SHP77 treated with DMSO at 0.1 percent for 48 hours (cell line): Measurements from ENCODE around the gene TSPAN4.
A peak's percentile ranks its signal among the peaks of the same experiment; 100 is the strongest.

Experiments used
- DNase-seq: peaks from one replicate; lab custom pipeline; 2025; lab: John Stamatoyannopoulos, UW

The TSPAN4 gene

GRCh38 chr11:889257-889656, 46.6 kb downstream of the TSPAN4 start:
- DNase-seq = no peak

- no peak for DNase-seq
These were observed 47.2 kb downstream of the TSPAN4 start for GRCh38 chr11:889687-890475.

GRCh38 chr11:890794-891540, 48.3 kb downstream of the TSPAN4 start:
- no peak for DNase-seq

GRCh38 chr11:893008-893654, 50.5 kb downstream of the TSPAN4 start:
- no peak for DNase-seq

GRCh38 chr11:894575-895201, 52.0 kb downstream of the TSPAN4 start:
- DNase-seq = no peak

GRCh38 chr11:895331-896110, 52.9 kb downstream of the TSPAN4 start:
- no peak for DNase-seq

- DNase-seq = no peak
These were observed 54.8 kb downstream of the TSPAN4 start for GRCh38 chr11:897253-898142.

GRCh38 chr11:898143-898511, 55.5 kb downstream of the TSPAN4 start:
- DNase-seq = no peak

GRCh38 chr11:898540-899190, 56.0 kb downstream of the TSPAN4 start:
- no peak for DNase-seq

- DNase-seq = no peak
These were observed 57.1 kb downstream of the TSPAN4 start for GRCh38 chr11:899724-900123.

- DNase-seq = no peak
These were observed 57.9 kb downstream of the TSPAN4 start for GRCh38 chr11:900545-900944.

- no peak for DNase-seq
These were observed 58.9 kb downstream of the TSPAN4 start for GRCh38 chr11:901452-902061.

- no peak for DNase-seq
These were observed 61.7 kb downstream of the TSPAN4 start for GRCh38 chr11:904380-904779.

- DNase-seq = no peak
These were observed 63.3 kb downstream of the TSPAN4 start for GRCh38 chr11:905952-906351.

- DNase-seq = no peak
These were observed 65.0 kb downstream of the TSPAN4 start for GRCh38 chr11:907668-908067.

GRCh38 chr11:908273-908672, 65.6 kb downstream of the TSPAN4 start:
- no peak for DNase-seq

GRCh38 chr11:909406-909805, 66.8 kb downstream of the TSPAN4 start:
- DNase-seq = no peak

- no peak for DNase-seq
These were observed 67.5 kb downstream of the TSPAN4 start for GRCh38 chr11:910044-910588.

GRCh38 chr11:910589-911030, 68.0 kb downstream of the TSPAN4 start, which contains the start of gene CHID1:
Gene CHID1, minus strand, starts transcription at chr11:910810. Its CDS starts 5,994 bp downstream, at chr11:904816.
- DNase-seq = peak; percentile 9
